Middle frontal gyrus (tissue), 1 donor: ENCODE measurements around the gene RPH3AL.

Experiments used
- DNase-seq: peaks from one replicate; pipeline ENCODE4 v3.0.0-alpha.2; 2015; ENCODE audit warnings: low spot score; ENCODE audit errors: extremely low spot score

The RPH3AL gene

DNA sequence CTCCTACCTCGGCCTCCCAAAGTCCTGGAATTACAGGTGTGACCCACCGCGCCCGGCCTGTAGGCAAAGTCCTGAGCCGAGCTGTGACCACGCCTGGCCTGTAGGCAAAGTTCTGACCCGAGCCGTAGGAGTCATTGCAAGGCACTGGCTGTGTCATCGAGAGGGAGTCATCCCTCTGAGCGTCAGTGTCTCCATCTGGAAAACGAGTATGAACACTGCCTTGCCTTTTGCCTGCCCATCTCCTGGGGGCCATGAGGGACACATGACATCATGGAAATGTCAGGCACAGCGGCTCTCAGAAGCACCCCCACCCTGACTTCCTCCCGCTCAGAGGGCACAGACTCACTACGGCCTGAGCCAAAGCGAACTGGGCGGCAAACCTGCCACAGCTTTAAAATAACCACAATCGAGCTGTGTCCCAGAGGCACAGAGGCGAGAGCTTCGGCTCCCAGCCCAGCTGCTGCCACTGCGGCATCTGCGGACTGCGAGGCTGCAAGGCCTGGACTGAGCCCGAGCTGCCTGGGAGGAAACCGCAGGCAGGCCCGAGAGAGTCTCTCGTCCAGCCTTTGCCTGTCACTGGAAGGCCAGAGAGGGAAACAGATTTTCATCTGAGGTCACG, 50.8 kb downstream of the RPH3AL start:
- DNase-seq: no peak

GRCh38 chr17:300881-301280, 51.7 kb downstream of the RPH3AL start:
- DNase-seq: no peak

GRCh38 chr17:299546-299945, 53.1 kb downstream of the RPH3AL start:
- DNase-seq: no peak

DNA sequence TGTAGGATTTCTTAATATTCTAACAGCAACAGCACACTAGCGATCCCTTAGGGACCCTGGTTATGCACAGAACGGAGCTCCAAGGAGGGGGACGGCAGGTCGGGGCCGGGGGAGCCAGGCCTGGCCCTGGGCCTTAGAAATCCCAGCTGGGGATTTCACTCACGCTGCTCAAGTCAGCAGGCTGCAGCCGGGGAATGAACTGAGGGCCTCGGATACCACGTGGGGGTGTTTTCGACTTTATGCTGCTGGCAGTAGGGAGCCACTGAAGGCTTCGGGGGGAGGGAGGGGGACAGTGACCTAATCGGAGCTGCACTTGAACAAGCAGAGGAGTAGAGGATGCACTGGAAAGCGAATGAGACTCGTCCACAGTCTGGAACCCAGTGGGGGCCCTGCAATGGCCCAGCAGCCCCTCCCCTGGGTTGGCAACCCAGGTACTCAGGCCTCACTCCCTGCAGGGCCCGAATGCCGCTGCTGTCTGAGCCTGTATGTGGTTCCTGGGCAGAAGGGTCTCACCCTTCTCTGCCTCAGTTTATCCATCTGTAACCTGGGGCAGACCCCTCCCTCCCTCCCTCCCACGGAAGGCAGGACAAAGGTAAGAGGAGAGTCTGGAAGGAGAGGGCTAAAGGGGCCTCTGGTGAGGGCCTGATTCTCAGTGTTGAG, 53.7 kb downstream of the RPH3AL start:
- no peak for DNase-seq

DNA sequence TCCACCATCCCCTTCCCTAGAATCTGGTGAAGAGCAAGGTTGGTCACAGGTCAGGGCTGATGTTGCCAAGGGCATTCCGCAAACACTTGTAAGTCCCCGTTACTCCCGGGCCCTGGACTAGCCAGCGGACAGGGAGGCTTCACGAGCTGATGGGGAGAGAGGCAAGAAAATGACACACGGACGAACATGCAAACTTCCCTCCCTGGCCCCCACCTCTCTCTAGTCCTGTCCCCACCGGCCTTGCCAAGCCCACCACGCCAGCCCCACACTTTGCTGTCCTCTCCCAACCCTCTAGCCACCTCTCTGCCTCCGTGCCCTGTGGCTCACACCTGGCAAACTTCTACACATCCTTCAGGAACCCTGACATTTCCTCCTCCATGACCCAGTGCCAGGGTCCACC, 54.8 kb downstream of the RPH3AL start:
- DNase-seq: no peak

- DNase-seq: no peak
Observed at GRCh38 chr17:296906-297690, 55.5 kb downstream of the RPH3AL start.

GRCh38 chr17:296379-296778, 56.2 kb downstream of the RPH3AL start:
- DNase-seq: no peak

DNA sequence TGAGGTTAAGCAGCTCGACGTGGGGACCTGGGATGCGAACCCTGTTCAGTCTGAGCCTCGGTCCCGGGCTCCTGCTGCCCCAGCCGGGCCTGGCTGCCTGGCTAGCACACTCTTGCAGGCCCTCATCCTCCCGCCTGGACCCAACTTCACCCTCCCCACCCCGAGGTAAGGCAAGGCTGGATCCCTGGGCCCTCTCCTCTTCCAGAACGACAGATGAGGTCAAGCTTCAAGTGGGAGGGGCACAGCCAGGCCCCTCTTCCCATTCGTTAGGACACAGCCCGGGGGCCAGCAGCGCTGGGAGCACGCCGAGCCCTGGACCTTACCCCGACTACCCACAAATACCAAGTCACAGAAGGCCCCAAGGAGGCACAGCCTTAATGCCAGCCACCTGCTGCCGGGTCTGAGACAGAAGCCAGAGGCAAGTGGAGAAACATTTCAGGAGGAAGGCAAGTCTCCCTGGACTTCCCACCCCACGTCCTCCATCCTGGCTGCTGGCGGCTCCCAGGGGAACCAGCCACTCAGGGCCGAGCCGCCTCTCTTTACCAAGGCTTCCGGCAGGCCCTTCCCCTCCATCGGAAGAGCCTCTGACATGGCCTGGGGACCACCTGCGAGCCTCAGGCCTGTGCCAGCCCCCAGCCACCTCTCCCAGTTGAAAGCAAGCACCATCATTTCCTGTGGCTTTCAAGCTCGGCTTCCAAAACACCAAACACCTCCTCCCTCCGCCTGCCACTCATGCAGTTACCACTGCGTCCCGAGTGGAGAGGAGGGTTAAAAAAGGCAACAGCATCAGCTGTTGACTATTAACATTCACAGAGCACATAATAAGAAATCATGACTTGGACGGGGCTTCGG, 59.9 kb downstream of the RPH3AL start:
- DNase-seq: no peak

DNA sequence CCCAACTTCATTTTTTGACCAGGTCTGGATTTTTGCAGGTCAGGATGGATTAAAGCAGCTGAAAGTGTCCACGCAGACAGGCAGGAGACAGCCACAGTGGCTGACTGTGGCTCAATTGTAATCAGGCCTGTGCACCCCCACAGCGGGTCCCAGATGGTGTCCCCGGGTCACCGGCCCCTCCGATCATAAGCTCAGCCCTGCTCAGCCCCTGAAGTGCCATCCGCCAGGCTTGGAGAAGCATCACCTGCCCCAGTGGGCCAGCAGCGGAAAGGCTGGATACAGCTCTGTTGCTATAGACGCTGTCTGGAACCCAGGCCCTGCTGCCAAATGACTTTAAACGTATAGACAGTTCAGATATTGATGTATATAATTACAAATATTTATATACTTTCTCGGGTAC, 60.6 kb downstream of the RPH3AL start:
- DNase-seq: no peak

GRCh38 chr17:291587-291986, 61.0 kb downstream of the RPH3AL start:
- DNase-seq: no peak

GRCh38 chr17:290626-291025, 62.0 kb downstream of the RPH3AL start:
- DNase-seq: no peak

DNA sequence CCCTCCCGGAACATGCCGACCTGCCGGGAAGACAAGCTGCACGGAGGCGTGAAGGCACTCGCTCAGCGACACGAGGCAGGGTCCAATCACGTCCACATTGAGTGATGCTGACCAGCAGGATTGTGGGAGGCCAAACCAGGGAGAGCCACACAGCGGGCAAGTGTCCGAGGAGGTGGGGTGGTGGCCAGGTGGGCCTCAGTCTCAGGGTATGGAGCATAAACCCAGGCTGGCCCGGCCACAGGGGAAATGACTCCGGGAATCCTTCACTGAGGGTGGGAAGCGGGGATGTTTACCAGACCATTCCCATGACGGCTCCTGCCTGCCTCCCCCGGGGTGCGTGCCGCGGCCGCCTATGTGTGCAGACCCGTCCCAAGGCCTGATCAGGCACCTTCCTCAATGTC, 62.5 kb downstream of the RPH3AL start:
- no peak for DNase-seq

- no peak for DNase-seq
Observed at GRCh38 chr17:289409-289808, 63.2 kb downstream of the RPH3AL start.

GRCh38 chr17:288802-289356, 63.7 kb downstream of the RPH3AL start:
- no peak for DNase-seq

- no peak for DNase-seq
Observed at GRCh38 chr17:286571-286970, 66.0 kb downstream of the RPH3AL start.

DNA sequence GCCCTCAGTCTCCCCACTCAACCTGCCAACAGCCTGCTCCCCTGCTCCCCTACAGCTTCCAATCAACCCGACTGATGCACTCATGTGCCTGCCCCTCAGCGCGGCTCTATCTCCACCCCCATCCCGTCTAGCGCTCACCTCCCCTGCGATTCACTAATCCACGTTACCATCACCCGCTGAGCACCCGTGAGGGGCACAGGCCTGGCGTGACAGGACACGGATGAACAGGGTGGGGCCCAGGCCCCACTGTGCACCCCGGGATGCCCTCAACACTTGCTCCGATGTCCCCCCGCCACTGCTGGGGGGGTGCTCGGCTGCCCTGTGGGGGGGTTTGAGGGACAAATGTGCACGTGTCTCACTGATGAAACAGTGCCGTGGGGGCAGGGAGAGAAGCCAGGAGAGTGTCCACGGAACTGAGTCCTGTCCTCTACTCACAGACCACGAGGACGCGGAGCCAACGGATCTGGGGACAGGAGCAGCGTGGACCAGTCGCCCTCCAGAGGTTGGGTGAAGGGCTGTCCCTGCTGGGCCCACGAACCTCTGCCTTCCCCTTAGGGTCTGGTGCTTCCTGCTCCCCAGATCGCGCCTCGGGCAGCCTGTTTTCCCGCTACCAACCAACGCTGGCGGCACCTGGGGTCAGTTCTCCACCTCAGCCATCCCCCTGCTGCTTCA, 66.7 kb downstream of the RPH3AL start:
- DNase-seq: no peak

DNA sequence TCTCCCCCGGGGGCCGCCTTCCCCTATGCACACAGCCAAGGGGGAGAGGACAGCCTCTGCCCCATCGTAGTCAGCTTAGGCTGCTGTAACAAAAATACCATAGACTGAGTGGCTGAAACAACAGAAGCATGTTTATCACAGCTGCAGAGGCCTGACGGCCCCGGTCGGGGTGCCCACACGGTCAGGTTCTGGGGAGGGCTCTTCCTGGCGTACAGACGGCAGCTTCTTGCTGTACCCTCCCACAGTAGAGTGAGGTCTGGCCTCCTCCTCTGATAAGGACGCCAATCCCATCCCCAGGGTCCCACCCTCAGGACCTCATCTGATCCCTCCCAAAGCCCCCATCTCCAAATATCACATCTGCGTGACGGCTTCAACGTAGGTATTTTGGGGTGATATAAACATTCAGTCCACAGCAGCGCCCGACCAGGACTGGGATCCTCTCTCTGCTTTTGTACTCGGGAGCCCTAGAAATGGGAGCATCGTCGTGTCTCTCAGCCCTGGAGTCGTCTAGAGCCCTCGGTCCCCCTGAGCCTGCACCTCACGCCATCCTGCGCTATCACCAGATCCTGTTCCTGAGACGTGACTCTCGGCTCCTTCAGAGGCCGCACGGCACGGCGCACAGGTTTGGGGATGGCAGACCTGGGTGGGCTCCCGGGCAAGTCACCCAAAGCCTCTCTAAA, 67.8 kb downstream of the RPH3AL start:
- DNase-seq: no peak

- DNase-seq: no peak
Observed at GRCh38 chr17:283911-284675, 68.5 kb downstream of the RPH3AL start.
